Lower leg skin (tissue), 3 donors: ENCODE results near the gene SULT1A4.
"Not testable (repeated sequence)": the region's sequence is repeated elsewhere in the genome, so short reads cannot be mapped to it uniquely, and the experiment has no call there.

Source experiments
- POLR2A ChIP-seq, 2 donors: fragments of 450-650 bp; IDR thresholded peaks; one replicate each; pipeline ENCODE4 v1.6.1; 2016 to 2017; ENCODE audit warnings: antibody characterized with exemption in 2 of 2, mild to moderate bottlenecking in 1 of 2, moderate library complexity in 1 of 2
- TF ChIP-seq, protein P1 (sequence below), 3 donors: fragments of 450-650 bp; IDR thresholded peaks; one replicate each; pipeline ENCODE4 v1.5.1; 2016; ENCODE audit warnings: antibody characterized with exemption in 3 of 3, mild to moderate bottlenecking in 3 of 3, moderate library complexity in 2 of 3

GRCh38 chr16:29466904-29467303 lies 7.2 kb downstream of the SULT1A4 start:
- TF ChIP-seq POLR2A (IDR thresholded peaks at IDR 0.05) = not testable (repeated sequence)
- TF ChIP-seq, protein P1, sequence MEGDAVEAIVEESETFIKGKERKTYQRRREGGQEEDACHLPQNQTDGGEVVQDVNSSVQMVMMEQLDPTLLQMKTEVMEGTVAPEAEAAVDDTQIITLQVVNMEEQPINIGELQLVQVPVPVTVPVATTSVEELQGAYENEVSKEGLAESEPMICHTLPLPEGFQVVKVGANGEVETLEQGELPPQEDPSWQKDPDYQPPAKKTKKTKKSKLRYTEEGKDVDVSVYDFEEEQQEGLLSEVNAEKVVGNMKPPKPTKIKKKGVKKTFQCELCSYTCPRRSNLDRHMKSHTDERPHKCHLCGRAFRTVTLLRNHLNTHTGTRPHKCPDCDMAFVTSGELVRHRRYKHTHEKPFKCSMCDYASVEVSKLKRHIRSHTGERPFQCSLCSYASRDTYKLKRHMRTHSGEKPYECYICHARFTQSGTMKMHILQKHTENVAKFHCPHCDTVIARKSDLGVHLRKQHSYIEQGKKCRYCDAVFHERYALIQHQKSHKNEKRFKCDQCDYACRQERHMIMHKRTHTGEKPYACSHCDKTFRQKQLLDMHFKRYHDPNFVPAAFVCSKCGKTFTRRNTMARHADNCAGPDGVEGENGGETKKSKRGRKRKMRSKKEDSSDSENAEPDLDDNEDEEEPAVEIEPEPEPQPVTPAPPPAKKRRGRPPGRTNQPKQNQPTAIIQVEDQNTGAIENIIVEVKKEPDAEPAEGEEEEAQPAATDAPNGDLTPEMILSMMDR (IDR thresholded peaks at IDR 0.05) = not testable (repeated sequence)
